Anterior cingulate cortex (tissue), 58 donors: Measurements from ENCODE around the gene SESN1.

Experiments
- DNase-seq, 58 donors: peaks; one replicate each; lab custom pipeline; 2025; lab: John Stamatoyannopoulos, UW

The SESN1 gene

DNA sequence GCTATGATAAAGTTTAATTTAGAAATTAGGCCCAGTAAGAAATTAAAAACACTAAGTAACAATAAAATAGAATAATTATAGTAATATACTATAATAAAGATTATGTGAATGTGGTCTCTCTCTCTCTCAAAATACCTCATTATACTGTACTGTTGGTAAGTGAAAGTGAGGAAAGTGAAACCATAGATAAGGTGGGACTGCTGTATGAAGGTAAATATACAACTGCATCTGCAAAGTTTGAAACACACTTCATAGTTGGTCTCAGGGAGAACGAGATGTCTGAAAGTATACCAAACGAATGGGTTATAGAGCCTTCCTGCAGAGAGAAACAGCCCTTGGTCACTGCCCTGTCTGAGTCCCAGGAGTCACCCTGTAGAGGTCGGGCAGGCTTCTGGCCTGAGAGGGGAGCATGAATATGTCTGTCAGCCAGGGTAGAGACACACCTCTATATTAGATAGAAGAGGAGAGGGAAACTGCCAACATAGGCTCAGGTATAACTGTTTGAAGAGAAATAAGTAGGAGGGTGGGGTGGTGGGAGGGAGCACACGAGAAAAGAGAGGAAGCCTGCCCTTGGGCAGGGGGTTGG, 31.8 kb downstream of the SESN1 start:
- DNase-seq, result no peak

DNA sequence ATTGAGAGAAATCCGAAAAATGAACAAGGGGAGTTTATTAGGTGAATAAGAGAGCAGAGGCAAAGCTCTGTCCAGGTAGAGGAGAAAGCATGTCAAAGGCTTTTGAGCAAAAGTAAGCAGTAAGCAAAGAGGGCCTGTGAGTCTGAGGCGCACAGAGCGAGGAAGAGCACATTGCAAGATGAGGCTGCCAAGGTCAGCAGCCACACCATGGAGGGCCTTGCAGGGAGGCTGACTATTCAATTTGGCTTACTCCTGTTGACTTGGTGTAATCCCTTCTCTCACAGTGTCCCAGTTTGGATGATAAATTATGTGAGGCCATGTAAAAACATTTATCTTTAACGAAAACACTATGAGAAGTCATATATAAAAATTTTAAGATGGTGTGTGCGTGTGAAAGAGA, 32.4 kb downstream of the SESN1 start:
- DNase-seq, result no peak

DNA sequence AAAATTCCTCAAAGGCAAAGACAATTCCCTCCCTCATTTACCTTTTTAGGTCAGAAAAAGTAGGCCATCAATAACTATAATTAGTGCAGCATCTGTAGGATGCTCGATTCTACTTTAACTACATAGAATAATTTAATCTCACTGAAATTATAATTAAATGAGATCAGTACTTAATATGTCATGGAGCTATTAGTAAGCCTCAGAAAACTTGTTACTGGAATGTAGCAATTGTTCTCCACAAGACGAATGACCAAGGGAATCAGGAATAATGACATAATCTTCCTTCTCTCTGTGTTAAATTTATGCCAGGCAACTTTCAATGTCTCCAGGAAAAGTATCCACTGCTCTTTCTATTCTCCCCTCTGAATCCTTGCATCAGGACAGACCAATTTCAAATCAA, 34.1 kb downstream of the SESN1 start:
- DNase-seq, result no peak

DNA sequence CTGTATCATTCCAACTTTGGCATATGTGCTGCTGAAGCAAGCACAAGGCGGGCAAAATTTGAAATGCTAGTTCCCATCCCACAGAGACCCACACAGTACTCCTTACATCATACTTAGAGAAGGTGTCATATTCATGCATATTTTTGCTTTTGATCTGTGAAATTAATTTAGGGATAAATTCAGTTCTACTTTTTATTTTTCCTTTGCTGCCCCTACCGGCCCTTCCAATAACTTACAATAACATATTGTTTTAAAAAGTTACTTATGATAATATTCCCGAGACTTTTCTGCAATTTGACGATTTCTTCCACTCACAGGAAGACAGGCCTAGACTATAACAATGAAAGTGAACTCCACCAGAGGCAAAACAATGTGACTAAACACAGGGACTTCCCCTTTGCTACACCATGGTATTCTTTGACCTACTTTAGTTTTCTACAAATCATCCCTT, 35.0 kb downstream of the SESN1 start:
- no peak for DNase-seq

DNA sequence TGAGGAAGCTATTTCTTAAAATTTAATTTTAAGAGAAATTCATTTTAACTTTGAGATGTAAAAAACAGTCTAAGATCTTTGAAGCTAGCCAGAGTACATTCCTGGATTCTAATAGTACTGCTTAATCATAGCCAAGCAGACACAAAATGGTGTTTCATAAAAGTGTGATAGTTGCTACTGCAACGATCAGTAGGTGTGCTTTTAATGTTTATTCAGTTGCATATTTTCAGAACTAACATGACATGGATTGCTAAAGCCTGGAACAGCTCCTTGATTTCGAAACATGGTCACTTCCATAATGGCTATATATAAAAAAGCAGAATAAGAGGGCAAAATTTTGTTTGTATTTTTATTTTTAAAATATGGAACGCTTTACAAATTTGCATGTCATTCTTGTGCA, 35.5 kb downstream of the SESN1 start:
- DNase-seq, result no peak

DNA sequence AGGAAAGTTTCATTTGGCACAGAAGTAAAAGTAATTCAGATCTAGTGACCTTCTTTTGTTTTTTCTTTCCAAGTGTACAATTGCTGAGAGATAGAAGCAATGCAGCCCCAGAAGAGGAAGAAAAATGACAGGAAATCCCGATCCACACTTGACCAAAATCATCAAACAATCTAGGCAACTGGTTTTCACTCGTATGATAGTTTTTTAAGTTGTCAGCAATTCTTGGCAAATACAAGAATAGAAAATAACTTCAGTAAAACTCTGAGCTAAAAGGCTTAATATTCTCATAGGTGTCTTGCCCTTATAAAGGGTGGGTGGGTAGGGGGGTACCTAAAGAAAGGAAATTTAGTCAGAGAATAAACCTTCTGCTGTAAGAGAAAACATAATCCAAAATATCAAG, 36.0 kb downstream of the SESN1 start:
- DNase-seq, result no peak

DNA sequence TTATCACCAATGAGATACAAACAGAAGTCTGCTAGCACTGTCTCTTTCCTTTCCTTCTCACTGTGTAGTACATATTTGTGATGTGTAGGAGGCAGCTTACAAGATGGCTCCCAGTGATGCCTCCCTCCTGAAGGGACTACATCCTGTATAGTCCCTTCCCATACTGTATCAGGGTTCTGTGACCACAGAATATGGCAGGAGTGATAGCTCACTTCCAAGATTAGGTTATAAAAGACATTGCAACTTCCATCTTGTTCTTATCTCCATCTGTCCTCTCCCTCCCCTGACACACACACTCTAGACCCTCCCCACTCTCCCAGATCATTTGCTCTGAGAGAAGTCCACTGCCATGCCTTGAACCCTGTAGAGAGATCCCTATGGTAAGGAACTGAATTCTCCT, 38.0 kb downstream of the SESN1 start:
- DNase-seq, result no peak

DNA sequence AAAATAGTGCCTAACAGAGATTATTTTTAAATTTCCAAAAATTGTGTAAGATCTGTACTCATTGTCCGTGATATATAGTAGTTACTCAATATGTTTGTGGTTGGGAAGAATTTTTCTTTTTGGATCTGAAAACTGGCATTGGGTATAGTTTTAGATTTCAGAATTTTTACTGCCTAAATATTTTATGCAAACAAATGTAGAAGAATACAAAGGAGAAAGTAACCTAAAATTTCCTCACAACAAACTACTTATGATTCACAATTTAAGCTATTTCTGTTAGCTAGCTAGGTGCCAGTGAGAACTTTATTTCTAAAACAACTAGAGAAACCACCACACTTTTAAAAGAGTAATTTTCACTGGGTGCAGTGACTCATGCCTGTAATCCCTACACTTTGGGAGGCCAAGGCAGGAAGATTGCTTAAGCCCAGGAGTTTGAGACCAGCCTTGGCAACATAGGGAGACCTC, 38.8 kb downstream of the SESN1 start:
- no peak for DNase-seq

DNA sequence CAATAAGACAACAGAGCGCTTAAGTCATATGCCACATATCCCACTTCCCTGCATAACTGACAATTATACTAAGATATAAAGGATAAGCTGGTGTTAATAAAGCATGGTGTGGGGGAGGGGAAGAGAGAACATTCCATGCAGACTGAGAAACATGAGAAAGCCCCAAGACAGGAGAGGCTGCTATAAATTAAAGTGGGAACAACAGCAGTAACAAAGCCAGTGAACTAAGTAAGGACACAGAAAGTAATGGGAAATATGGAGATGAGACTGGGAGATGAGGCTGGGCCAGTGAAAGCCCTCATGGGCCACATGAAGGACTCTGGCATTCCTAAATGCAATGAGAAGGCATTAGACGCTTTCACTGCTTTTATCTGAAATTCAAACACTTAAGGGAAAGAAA, 41.3 kb downstream of the SESN1 start:
- no peak for DNase-seq

DNA sequence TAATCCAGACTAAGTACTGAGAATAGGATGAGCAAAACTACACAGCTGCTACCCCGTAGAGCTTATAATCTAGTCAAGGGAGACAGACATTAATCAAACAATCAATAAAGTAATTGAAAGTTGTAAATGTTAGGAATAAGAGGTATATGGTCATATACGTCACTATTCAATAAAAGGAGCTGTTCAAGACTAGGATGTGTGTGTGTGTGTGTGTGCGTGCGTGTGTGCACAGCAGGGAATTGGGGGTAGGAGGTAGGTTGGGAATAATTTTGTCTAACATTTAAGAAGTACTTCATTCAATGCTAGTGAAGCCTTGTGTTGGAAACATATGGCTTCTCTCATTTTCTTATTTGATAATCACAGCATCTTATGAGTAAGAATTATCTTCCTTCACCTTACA, 41.8 kb downstream of the SESN1 start:
- no peak for DNase-seq

DNA sequence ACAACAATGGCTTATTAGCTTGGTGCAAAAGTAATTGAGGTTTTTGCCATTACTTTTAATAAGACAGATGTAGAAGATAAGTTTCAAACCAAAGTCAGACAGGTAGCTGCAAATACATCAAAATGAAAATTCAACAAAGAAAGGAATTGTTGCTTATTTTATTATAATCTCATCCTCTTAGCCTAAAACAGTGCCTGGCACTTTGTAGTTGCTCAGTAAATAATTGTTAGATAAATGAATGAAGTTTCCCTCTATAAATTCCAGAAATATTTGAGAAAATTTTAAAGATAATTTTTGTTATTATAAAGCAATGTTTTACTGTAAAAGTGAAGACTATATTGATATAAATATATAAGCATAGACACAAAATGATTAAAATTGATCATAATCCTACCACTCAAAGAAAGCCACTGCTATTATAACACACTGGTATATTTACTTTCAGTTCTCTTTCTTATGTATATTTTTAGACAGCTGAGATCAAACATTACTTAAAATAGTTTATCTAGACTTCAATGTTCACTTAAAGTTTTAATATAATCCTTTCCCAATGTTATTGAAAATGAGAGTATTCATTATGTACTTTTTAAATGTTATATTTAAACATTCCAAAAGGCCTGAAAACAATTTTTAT, 42.5 kb downstream of the SESN1 start:
- no peak for DNase-seq

DNA sequence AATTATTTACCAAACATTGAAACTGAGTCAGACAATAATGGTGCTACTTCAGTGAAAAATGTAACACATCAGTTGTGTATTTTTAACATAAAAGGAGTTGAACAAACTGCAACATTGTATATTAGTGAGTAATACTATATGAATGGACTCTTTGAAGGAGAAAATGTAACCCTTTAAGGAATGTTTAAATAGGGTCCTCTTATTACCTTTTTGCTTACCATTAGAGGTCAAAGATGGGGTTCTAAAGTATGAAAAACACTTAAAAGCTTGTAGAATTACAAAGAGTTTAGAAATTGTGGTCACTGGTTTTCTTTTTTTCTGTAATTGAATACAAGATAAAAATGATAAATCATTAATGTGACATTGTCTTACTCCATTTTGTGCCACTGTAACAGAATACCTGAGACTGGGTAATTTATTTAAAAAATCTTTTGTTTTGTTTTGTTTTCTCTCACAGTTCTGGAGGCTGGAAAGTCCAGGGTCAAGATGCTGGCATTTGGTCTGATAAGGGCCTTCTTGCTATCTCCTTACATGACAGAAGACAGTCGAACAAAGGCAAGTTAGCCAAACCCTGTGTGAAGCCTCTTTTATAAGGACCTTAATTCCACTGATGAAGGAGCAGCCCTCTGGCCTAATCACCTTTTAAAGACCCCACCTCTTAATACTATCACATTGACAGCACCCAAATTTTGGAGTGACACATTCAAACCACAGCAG, 43.2 kb downstream of the SESN1 start:
- DNase-seq, result no peak

DNA sequence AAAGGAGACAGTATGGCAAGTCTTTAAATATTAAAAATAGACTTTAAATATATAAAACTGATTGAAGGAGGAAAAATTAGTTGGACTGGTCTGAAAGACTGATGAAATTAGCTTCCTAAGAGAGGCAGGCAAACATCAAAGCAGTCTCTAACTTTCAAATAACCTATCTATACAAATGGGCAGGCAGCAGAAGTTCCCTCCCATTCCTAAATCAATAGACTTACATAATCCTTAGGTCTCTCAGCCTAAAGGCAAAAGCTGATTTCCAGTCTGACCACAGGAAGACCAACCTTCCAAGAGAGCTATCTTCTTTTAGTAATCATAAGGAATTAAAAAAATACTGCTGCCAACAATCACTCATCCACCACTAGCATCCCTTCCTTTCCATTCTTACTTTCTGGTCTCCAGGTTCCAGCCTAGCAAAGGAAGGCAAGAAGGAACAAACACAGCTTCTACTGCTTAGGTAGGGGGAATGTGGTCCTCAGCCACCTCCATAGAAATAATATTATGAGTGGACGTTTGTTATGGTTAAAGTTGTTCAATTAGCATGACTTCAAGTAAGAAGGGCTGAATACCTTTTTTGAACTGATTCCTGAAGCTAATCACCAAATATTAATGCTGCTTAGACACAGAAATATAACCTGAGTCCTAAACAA, 44.1 kb downstream of the SESN1 start:
- DNase-seq, result no peak

DNA sequence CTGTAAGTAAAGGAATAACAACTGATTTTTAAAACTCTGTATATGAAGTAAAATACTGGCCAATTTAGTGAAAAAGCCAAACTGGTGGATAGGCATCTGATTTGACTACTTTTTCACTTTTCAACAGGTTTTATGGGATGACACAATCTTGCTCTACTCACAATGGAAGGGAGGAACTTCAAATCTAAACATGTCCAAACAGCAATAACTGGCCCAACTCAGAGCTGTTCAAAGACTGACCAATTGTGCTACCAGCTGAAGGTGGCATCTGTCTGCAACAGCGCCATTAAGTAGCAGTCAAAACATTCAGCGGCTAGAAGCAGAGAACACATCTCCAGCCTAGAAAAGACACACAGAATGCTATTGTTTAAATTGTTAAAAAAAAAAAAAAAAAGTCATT, 44.6 kb downstream of the SESN1 start:
- peak in 20 of 58 donors; percentile 2 to 65 (median 14) for DNase-seq

DNA sequence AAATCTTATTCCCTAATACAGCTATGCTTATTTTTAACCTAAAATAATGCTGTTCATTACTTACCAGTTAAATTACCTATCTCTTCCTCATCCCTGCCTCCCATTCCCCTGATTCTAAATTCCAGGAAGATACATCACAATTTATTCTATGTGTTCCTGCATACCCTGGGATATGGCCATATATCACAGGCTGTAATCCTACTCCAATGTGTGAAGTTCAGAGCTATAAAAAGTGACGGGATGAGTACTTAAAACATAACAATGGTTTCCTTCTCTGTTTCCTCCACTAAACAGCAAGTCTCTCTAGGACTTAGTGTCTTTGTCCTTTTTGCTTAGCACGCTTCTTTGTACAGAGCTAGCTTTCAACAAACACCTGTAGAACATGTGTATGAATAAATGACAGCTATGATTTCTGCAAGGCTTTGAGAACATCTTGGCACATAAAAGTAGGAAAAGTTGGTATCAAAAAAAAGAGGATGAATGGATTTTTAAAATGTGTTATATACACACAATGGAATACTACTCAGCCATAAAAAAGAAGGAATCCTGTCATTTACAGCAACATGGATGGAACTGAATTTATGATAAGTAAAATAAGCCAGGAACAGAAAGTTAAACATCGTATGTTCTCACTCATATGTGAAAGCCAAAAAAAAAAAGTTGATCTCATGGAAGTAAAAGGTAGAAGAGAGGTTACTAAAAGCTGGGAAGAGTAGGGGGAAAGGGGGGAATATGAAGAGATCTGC, 45.8 kb downstream of the SESN1 start:
- no peak for DNase-seq

DNA sequence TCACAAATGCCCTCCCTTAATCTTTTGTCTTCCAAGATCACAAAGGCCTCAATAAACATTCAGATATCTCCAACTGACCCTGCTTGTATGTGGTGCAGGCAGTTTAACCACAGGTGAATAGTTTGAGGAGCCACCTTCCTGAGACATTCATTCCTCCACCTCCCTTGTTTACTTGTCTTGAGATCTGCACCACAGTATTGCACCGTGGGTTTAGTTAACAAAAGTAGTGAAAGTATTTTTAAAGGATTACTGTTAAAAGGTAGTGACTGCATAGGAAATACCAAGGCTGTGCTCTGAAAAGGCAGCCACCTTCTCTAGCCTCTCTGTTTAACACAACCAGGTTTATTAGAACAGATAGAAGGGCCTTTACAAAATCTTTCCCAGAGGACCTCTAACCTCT, 46.5 kb downstream of the SESN1 start:
- DNase-seq, result no peak

DNA sequence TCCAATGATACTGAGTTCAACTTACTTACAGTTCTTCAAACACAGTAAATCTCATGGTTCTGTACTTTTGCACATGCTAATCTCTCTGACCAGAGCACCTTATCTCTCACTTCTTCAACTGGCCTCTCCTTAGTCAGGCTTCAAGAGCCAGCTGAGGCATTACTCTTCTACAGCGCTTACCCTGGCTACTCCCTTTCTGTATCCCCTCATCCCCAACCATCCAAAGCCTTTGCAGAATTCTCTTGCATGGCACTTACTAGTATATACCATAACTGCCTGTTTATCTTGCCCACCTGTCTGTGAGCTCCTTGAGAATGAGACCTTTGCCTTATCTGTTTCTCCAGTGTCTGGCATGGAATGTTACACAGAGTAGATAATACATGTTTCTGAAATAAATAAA, 49.2 kb downstream of the SESN1 start:
- no peak for DNase-seq

DNA sequence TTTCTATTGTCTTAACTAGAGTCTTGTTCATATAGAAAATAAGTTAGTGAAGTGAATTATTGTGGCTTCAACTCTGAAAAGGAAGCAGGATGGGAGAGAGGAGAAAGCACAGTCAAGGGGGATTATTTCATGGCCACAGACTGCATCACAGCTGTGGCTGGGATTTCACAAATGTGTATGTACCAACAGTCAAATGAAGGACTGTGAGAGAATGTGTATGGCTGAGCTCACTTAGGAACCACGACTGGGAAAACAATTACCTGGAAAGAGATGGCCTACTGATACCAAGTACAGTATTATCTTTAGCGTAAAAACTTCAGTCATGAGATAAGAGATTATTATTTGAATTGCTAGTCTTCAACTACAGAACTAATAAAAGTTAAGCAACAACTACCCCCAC, 54.9 kb downstream of the SESN1 start:
- DNase-seq, result no peak

DNA sequence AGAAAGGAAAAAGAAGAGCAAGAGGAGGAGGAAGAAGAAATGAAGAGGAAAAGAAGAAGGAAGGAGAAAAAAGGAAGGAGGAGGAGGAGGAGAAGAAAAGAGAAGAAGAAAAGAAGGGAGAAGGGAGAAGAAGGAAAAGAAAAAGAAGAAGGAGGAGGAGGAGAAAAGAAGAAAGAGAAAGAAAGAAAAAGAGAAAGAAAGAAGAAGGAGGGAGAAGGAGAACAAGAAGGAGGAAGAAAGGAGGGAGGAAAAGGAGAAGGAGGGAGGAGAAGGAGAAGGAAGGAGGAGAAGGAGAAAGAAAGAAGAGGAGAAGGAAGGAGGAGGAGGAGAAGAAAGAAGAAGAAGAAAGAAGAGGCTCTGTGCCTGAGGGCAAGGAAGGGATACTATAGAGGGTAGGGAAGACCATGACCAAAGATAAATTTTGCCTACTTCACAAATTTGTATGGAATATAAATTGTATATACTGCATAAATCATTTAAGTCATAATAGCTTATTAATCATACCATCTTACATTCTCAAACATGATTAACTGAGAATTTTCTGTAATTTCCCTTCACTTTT, 55.7 kb downstream of the SESN1 start:
- no peak for DNase-seq

DNA sequence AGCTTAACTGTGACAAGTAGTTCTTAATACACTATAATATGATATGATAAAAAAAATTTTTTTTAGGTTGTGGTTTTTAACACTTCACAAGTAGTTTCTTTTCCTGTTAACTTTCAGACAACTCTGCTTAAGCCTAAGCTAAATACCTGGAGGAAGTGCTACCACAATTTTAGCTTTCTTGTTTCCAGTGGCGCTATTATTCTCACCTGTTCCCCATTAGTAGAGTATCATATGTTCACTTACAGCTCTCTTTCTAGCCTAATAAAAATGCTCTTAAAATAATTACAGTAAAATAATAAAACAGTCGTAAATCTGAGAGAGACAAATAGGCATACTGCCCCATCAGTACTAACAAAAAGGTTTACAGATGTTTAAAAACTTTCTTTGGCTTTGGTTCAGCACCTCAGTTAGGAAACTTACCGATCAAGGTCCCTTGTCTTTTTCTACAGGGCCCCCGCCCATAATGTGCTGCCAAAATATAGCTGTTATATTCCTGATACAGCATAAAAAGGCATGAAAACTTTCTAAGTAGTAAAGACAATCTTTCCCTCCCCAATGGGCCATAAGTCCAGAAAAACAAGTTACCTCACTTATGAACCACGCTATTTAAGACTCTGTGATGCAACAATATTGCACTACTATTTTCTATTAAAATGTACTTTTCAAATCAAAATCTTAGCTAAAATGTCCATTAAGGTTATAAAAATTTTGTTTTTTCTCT, 57.9 kb downstream of the SESN1 start:
- no peak for DNase-seq
